ENCODE results near the gene NT5C3B.

NT5C3B gene

GRCh38 chr17:41792845-41793783 is 42.9 kb downstream of the NT5C3B start:
- H3K27ac ChIP-seq (ENCODE audit: low read length), result no peak overlapping the region
- H3K9me3 ChIP-seq (ENCODE audit: control insufficient read depth in 2 of 2, low read length in 2 of 2), result no peaks in the 10 kb centered on the region
- no peaks in the 10 kb centered on the region for H3K27me3 ChIP-seq (ENCODE audit: control insufficient read depth in 1 of 2, insufficient read depth in 2 of 2, low read length in 2 of 2)
- no peak overlapping the region for H3K9ac ChIP-seq (ENCODE audit: low read length in 2 of 2)
- no peaks in the 10 kb centered on the region for H3K36me3 ChIP-seq (ENCODE audit: control insufficient read depth in 2 of 2, insufficient read depth in 2 of 2, low read length in 2 of 2)
- H3K4me3 ChIP-seq (ENCODE audit: low read length in 2 of 2), result no peak overlapping the region
- peaks cover 7% of the 10 kb centered on the region for H3K4me1 ChIP-seq (ENCODE audit: control insufficient read depth, insufficient read depth, low read length)

- H3K36me3 ChIP-seq (ENCODE audit: control insufficient read depth in 2 of 2, insufficient read depth in 2 of 2, low read length in 2 of 2), result no peaks in the 10 kb centered on the region
- peaks cover 27% of the 10 kb centered on the region for H3K4me1 ChIP-seq (ENCODE audit: control insufficient read depth, insufficient read depth, low read length)
- H3K27me3 ChIP-seq (ENCODE audit: control insufficient read depth in 1 of 2, insufficient read depth in 2 of 2, low read length in 2 of 2), result peaks cover 25 to 29% of the 10 kb centered on the region in 2 donors
- H3K27ac ChIP-seq (ENCODE audit: low read length), result no peak overlapping the region
- no peak overlapping the region for H3K9ac ChIP-seq (ENCODE audit: low read length in 2 of 2)
- peak overlapping the region in 1 of 2 donors; percentile 71 for H3K4me3 ChIP-seq (ENCODE audit: low read length in 2 of 2)
- H3K9me3 ChIP-seq (ENCODE audit: control insufficient read depth in 2 of 2, low read length in 2 of 2), result no peaks in the 10 kb centered on the region
Measured at GRCh38 chr17:41787021-41787418, 49.0 kb downstream of the NT5C3B start.

- Histone ChIP-seq H3K9me3 (ENCODE audit: control insufficient read depth in 2 of 2, low read length in 2 of 2) (no peaks in the 10 kb centered on the region), H3K4me3 (ENCODE audit: low read length in 2 of 2) (peak within 1 kb of the TSS; percentile 43 to 71), H3K4me1 (ENCODE audit: control insufficient read depth, insufficient read depth, low read length) (peaks cover 28% of the 10 kb centered on the region), H3K36me3 (ENCODE audit: control insufficient read depth in 2 of 2, insufficient read depth in 2 of 2, low read length in 2 of 2) (no peaks in the 10 kb centered on the region), H3K9ac (ENCODE audit: low read length in 2 of 2) (no peak within 1 kb of the TSS), H3K27ac (ENCODE audit: low read length) (no peak within 1 kb of the TSS), H3K27me3 (ENCODE audit: control insufficient read depth in 1 of 2, insufficient read depth in 2 of 2, low read length in 2 of 2) (peaks cover 26 to 31% of the 10 kb centered on the region in 2 donors)
Measured at GRCh38 chr17:41786227-41787020, 49.6 kb downstream of the NT5C3B start, which contains the start of gene JUP. Gene JUP, minus strand, starts transcription at chr17:41786711. Its CDS starts 14,857 bp downstream, at chr17:41771854.

- no peak overlapping the region for H3K27ac ChIP-seq (ENCODE audit: low read length)
- peaks cover 27 to 31% of the 10 kb centered on the region in 2 donors for H3K27me3 ChIP-seq (ENCODE audit: control insufficient read depth in 1 of 2, insufficient read depth in 2 of 2, low read length in 2 of 2)
- H3K9ac ChIP-seq (ENCODE audit: low read length in 2 of 2), result no peak overlapping the region
- no peaks in the 10 kb centered on the region for H3K36me3 ChIP-seq (ENCODE audit: control insufficient read depth in 2 of 2, insufficient read depth in 2 of 2, low read length in 2 of 2)
- no peaks in the 10 kb centered on the region for H3K9me3 ChIP-seq (ENCODE audit: control insufficient read depth in 2 of 2, low read length in 2 of 2)
- H3K4me3 ChIP-seq (ENCODE audit: low read length in 2 of 2), result peak overlapping the region; percentile 43 to 71
- H3K4me1 ChIP-seq (ENCODE audit: control insufficient read depth, insufficient read depth, low read length), result peaks cover 28% of the 10 kb centered on the region
Measured at GRCh38 chr17:41785859-41786226, 50.2 kb downstream of the NT5C3B start.

GRCh38 chr17:41785091-41785858 is 50.8 kb downstream of the NT5C3B start:
- Histone ChIP-seq H3K27me3 (ENCODE audit: control insufficient read depth in 1 of 2, insufficient read depth in 2 of 2, low read length in 2 of 2) (peaks cover 27 to 31% of the 10 kb centered on the region in 2 donors), H3K4me1 (ENCODE audit: control insufficient read depth, insufficient read depth, low read length) (peaks cover 28% of the 10 kb centered on the region), H3K9ac (ENCODE audit: low read length in 2 of 2) (no peak overlapping the region), H3K36me3 (ENCODE audit: control insufficient read depth in 2 of 2, insufficient read depth in 2 of 2, low read length in 2 of 2) (no peaks in the 10 kb centered on the region), H3K27ac (ENCODE audit: low read length) (no peak overlapping the region), H3K4me3 (ENCODE audit: low read length in 2 of 2) (peak overlapping the region; percentile 43 to 71), H3K9me3 (ENCODE audit: control insufficient read depth in 2 of 2, low read length in 2 of 2) (no peaks in the 10 kb centered on the region)

- Histone ChIP-seq H3K9ac (ENCODE audit: low read length in 2 of 2) (no peak overlapping the region), H3K27ac (ENCODE audit: low read length) (no peak overlapping the region), H3K27me3 (ENCODE audit: control insufficient read depth in 1 of 2, insufficient read depth in 2 of 2, low read length in 2 of 2) (peaks cover 27 to 31% of the 10 kb centered on the region in 2 donors), H3K36me3 (ENCODE audit: control insufficient read depth in 2 of 2, insufficient read depth in 2 of 2, low read length in 2 of 2) (no peaks in the 10 kb centered on the region), H3K9me3 (ENCODE audit: control insufficient read depth in 2 of 2, low read length in 2 of 2) (no peaks in the 10 kb centered on the region), H3K4me3 (ENCODE audit: low read length in 2 of 2) (no peak overlapping the region), H3K4me1 (ENCODE audit: control insufficient read depth, insufficient read depth, low read length) (peaks cover 27% of the 10 kb centered on the region)
Measured at GRCh38 chr17:41784207-41784744, 51.8 kb downstream of the NT5C3B start.

- Histone ChIP-seq H3K27ac (ENCODE audit: low read length) (no peak overlapping the region), H3K9ac (ENCODE audit: low read length in 2 of 2) (no peak overlapping the region), H3K36me3 (ENCODE audit: control insufficient read depth in 2 of 2, insufficient read depth in 2 of 2, low read length in 2 of 2) (no peaks in the 10 kb centered on the region), H3K4me1 (ENCODE audit: control insufficient read depth, insufficient read depth, low read length) (peaks cover 33% of the 10 kb centered on the region), H3K4me3 (ENCODE audit: low read length in 2 of 2) (no peak overlapping the region), H3K27me3 (ENCODE audit: control insufficient read depth in 1 of 2, insufficient read depth in 2 of 2, low read length in 2 of 2) (peaks cover 27 to 31% of the 10 kb centered on the region in 2 donors), H3K9me3 (ENCODE audit: control insufficient read depth in 2 of 2, low read length in 2 of 2) (no peaks in the 10 kb centered on the region)
Measured at GRCh38 chr17:41782142-41782541, 53.9 kb downstream of the NT5C3B start.

GRCh38 chr17:41781404-41782110 is 54.5 kb downstream of the NT5C3B start:
- Histone ChIP-seq H3K4me1 (ENCODE audit: control insufficient read depth, insufficient read depth, low read length) (peaks cover 32% of the 10 kb centered on the region), H3K27ac (ENCODE audit: low read length) (no peak overlapping the region), H3K36me3 (ENCODE audit: control insufficient read depth in 2 of 2, insufficient read depth in 2 of 2, low read length in 2 of 2) (no peaks in the 10 kb centered on the region), H3K9me3 (ENCODE audit: control insufficient read depth in 2 of 2, low read length in 2 of 2) (no peaks in the 10 kb centered on the region), H3K27me3 (ENCODE audit: control insufficient read depth in 1 of 2, insufficient read depth in 2 of 2, low read length in 2 of 2) (peaks cover 21 to 26% of the 10 kb centered on the region in 2 donors), H3K9ac (ENCODE audit: low read length in 2 of 2) (no peak overlapping the region), H3K4me3 (ENCODE audit: low read length in 2 of 2) (no peak overlapping the region)

- Histone ChIP-seq H3K9me3 (ENCODE audit: control insufficient read depth in 2 of 2, low read length in 2 of 2) (no peaks in the 10 kb centered on the region), H3K4me3 (ENCODE audit: low read length in 2 of 2) (no peak overlapping the region), H3K27me3 (ENCODE audit: control insufficient read depth in 1 of 2, insufficient read depth in 2 of 2, low read length in 2 of 2) (peaks cover 10 to 12% of the 10 kb centered on the region in 2 donors), H3K27ac (ENCODE audit: low read length) (no peak overlapping the region), H3K9ac (ENCODE audit: low read length in 2 of 2) (no peak overlapping the region), H3K36me3 (ENCODE audit: control insufficient read depth in 2 of 2, insufficient read depth in 2 of 2, low read length in 2 of 2) (no peaks in the 10 kb centered on the region), H3K4me1 (ENCODE audit: control insufficient read depth, insufficient read depth, low read length) (peaks cover 31% of the 10 kb centered on the region)
Measured at GRCh38 chr17:41779954-41780353, 56.1 kb downstream of the NT5C3B start.
